Bronchial epithelial cell (primary cell): ENCODE results near the gene STIM2. TPM values are rescaled to one million over a fixed set of nuclear protein-coding genes. Genes with fewer than 3 reads are reported as not detected.
"Not testable (repeated sequence)": the region's sequence is repeated elsewhere in the genome, so short reads cannot be mapped to it uniquely, and the experiment has no call there.

Experiments used
- DNase-seq: peaks from one replicate; pipeline ENCODE4 v3.0.0-alpha.2; 2010; ENCODE audit warnings: low read depth
- FAIRE-seq: peaks from 2 replicates; lab custom pipeline; 2011; peaks lifted over from hg19 to GRCh38; lab: Jason Lieb, UNC
- H3K27me3 ChIP-seq: 2 replicates; pipeline ENCODE4 v1.5.1; 2011; ENCODE audit warnings: low read length; ENCODE audit not compliant: control insufficient read depth, insufficient read depth
- H3K36me3 ChIP-seq: 2 replicates; pipeline ENCODE4 v1.5.1; 2011; ENCODE audit warnings: low read length; ENCODE audit not compliant: control insufficient read depth, insufficient read depth
- H3K4me3 ChIP-seq: 2 replicates; pipeline ENCODE4 v1.5.1; 2011; ENCODE audit warnings: mild to moderate bottlenecking, low read depth, low read length, control low read depth
- CTCF ChIP-seq: IDR thresholded peaks from 2 replicates; pipeline ENCODE4 v1.5.1; 2011; ENCODE audit warnings: mild to moderate bottlenecking, moderate library complexity, low read length, control low read depth, inconsistent platforms; ENCODE audit not compliant: insufficient read depth, severe bottlenecking
- total RNA-seq: library from RNA; depleted of rRNA; stranded (reverse); fragments of >200 nt; gene quantifications from 2 replicates; pipeline ENCODE4 v1.2.1, GENCODE V29; 2014

Gene STIM2
- 7.6 and 15.6 TPM in 2 replicates for total RNA-seq

- no peaks in the 10 kb centered on the region for H3K27me3 ChIP-seq
- no peaks in the 10 kb centered on the region for H3K36me3 ChIP-seq
- H3K4me3 ChIP-seq: peak within 1 kb of the TSS; percentile 60
- FAIRE-seq: no peak
- peak; percentile 89 for DNase-seq
- no peak for TF ChIP-seq CTCF
Observed at GRCh38 chr4:26860157-26860921, at the start of gene STIM2. Gene STIM2, plus strand, starts transcription at chr4:26860841.

GRCh38 chr4:26811571-26811970 lies 49.1 kb upstream of the STIM2 start:
- not testable (repeated sequence) for H3K27me3 ChIP-seq, H3K4me3 ChIP-seq, H3K36me3 ChIP-seq, FAIRE-seq, DNase-seq

GRCh38 chr4:26812049-26812714 lies 48.5 kb upstream of the STIM2 start:
- Histone ChIP-seq H3K36me3 (no peaks in the 10 kb centered on the region), H3K4me3 (no peak overlapping the region), H3K27me3 (no peaks in the 10 kb centered on the region)
- FAIRE-seq (no peak), DNase-seq (peak; percentile 54)
- TF ChIP-seq CTCF: no peak

GRCh38 chr4:26813698-26814097 lies 46.9 kb upstream of the STIM2 start:
- Histone ChIP-seq H3K27me3 (no peaks in the 10 kb centered on the region), H3K4me3 (no peak overlapping the region), H3K36me3 (no peaks in the 10 kb centered on the region)
- TF ChIP-seq CTCF: no peak
- no peak for DNase-seq
- no peak for FAIRE-seq

- no peak for TF ChIP-seq CTCF
- no peak overlapping the region for H3K4me3 ChIP-seq
- no peaks in the 10 kb centered on the region for H3K27me3 ChIP-seq
- H3K36me3 ChIP-seq: no peaks in the 10 kb centered on the region
- FAIRE-seq (no peak), DNase-seq (no peak)
Observed at GRCh38 chr4:26815199-26815598, 45.4 kb upstream of the STIM2 start.

GRCh38 chr4:26815706-26816105 lies 44.9 kb upstream of the STIM2 start:
- Histone ChIP-seq H3K4me3 (no peak overlapping the region), H3K27me3 (no peaks in the 10 kb centered on the region), H3K36me3 (no peaks in the 10 kb centered on the region)
- no peak for TF ChIP-seq CTCF
- DNase-seq: no peak
- FAIRE-seq: no peak
